H1 (cell line): Measurements from ENCODE around the gene SAXO1. TPM values are rescaled to one million over a fixed set of nuclear protein-coding genes. Genes with fewer than 3 reads are reported as not detected.

Experiments
- BRCA1 ChIP-seq: IDR thresholded peaks from 2 replicates; pipeline ENCODE4 v1.6.1; 2012; ENCODE audit warnings: low read depth, low read length, improper control_type of control experiment
- CTCF ChIP-seq, 3 experiments: IDR thresholded peaks; 1 replicate in 2 of 3; 2 replicates in 1 of 3; pipeline versions ENCODE4 v1.5.1 to v1.6.1; 2011; ENCODE audit warnings: low read length in 3 of 3, mild to moderate bottlenecking in 3 of 3, inconsistent platforms in 2 of 3, low read depth in 1 of 3, moderate library complexity in 1 of 3; ENCODE audit not compliant: insufficient read depth in 1 of 3; ENCODE audit errors: control extremely low read depth in 1 of 3
- SP1 ChIP-seq: IDR thresholded peaks from 2 replicates; pipeline ENCODE4 v1.6.1; 2011; ENCODE audit warnings: low read depth, low read length
- TAF7 ChIP-seq: optimal IDR thresholded peaks from 2 replicates; pipeline ENCODE3; 2011; ENCODE audit warnings: low read depth, mild to moderate bottlenecking, inconsistent platforms, low read length, moderate library complexity, borderline replicate concordance
- TBP ChIP-seq: IDR thresholded peaks from 2 replicates; pipeline ENCODE4 v1.6.1; 2011; ENCODE audit warnings: low read depth, low read length, improper control_type of control experiment
- polyA plus RNA-seq, 7 experiments: library from polyadenylated mRNA; depleted of rRNA in 3 of 7; stranded (reverse) in 5 of 7; unstranded in 2 of 7; fragments of >200 nt in 5 of 7; fragments of 200-250 nt in 2 of 7; gene quantifications; 1 replicate in 5 of 7; 2 replicates in 1 of 7; 4 replicates in 1 of 7; pipeline versions ENCODE4 v1.2.1 to v1.2.3, GENCODE V29; 2011 to 2013; ENCODE audit warnings: missing spikeins in 2 of 7, mixed read lengths in 2 of 7
- total RNA-seq: library from RNA; stranded (reverse); fragmentation: NEBNext Ultra II Directional; extraction: Animal tissue kit (Norgen Biotek cat#: 25700); gene quantifications from 2 replicates; pipeline ENCODE4 v1.2.1, GENCODE V29; 2021
- TF ChIP-seq, protein P1 (sequence below): fragments of 300-600 bp; sonication (generic); IDR thresholded peaks from 2 replicates; pipeline ENCODE4 v1.7.1; 2012; ENCODE audit warnings: low read length, moderate library complexity, mild to moderate bottlenecking, inconsistent platforms; ENCODE audit not compliant: insufficient replicate concordance
- TF ChIP-seq, protein P2 (sequence below): IDR thresholded peaks from 2 replicates; pipeline ENCODE4 v1.6.1; 2011; ENCODE audit warnings: low read depth, mild to moderate bottlenecking, low read length; ENCODE audit not compliant: insufficient read depth

The SAXO1 gene
- total and polyA plus RNA-seq, 2 of the 8 experiments (the other 6 are each of a cell fraction or from before 2014, with no cell fraction given) = 0.11 to 0.20 TPM

DNA sequence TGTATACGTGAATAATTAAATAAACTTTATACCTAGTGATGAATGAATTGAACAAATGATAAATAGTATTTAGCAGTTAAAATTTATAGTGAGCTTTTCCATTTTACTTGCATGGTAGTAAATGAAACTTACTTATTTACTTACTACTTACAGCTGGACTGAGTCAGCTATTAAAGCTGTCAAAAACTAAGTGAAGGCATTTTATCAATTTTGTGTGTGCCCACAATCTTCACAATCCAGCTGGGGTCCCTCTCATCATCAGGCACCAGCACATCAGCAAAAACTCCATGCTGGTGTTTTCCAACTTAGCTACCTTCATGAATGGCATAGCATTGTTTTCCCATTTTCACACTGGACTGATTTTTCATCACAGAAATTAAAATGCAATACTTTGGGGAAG is 81.1 kb downstream of the SAXO1 start (continued):
- TF ChIP-seq, protein P1, sequence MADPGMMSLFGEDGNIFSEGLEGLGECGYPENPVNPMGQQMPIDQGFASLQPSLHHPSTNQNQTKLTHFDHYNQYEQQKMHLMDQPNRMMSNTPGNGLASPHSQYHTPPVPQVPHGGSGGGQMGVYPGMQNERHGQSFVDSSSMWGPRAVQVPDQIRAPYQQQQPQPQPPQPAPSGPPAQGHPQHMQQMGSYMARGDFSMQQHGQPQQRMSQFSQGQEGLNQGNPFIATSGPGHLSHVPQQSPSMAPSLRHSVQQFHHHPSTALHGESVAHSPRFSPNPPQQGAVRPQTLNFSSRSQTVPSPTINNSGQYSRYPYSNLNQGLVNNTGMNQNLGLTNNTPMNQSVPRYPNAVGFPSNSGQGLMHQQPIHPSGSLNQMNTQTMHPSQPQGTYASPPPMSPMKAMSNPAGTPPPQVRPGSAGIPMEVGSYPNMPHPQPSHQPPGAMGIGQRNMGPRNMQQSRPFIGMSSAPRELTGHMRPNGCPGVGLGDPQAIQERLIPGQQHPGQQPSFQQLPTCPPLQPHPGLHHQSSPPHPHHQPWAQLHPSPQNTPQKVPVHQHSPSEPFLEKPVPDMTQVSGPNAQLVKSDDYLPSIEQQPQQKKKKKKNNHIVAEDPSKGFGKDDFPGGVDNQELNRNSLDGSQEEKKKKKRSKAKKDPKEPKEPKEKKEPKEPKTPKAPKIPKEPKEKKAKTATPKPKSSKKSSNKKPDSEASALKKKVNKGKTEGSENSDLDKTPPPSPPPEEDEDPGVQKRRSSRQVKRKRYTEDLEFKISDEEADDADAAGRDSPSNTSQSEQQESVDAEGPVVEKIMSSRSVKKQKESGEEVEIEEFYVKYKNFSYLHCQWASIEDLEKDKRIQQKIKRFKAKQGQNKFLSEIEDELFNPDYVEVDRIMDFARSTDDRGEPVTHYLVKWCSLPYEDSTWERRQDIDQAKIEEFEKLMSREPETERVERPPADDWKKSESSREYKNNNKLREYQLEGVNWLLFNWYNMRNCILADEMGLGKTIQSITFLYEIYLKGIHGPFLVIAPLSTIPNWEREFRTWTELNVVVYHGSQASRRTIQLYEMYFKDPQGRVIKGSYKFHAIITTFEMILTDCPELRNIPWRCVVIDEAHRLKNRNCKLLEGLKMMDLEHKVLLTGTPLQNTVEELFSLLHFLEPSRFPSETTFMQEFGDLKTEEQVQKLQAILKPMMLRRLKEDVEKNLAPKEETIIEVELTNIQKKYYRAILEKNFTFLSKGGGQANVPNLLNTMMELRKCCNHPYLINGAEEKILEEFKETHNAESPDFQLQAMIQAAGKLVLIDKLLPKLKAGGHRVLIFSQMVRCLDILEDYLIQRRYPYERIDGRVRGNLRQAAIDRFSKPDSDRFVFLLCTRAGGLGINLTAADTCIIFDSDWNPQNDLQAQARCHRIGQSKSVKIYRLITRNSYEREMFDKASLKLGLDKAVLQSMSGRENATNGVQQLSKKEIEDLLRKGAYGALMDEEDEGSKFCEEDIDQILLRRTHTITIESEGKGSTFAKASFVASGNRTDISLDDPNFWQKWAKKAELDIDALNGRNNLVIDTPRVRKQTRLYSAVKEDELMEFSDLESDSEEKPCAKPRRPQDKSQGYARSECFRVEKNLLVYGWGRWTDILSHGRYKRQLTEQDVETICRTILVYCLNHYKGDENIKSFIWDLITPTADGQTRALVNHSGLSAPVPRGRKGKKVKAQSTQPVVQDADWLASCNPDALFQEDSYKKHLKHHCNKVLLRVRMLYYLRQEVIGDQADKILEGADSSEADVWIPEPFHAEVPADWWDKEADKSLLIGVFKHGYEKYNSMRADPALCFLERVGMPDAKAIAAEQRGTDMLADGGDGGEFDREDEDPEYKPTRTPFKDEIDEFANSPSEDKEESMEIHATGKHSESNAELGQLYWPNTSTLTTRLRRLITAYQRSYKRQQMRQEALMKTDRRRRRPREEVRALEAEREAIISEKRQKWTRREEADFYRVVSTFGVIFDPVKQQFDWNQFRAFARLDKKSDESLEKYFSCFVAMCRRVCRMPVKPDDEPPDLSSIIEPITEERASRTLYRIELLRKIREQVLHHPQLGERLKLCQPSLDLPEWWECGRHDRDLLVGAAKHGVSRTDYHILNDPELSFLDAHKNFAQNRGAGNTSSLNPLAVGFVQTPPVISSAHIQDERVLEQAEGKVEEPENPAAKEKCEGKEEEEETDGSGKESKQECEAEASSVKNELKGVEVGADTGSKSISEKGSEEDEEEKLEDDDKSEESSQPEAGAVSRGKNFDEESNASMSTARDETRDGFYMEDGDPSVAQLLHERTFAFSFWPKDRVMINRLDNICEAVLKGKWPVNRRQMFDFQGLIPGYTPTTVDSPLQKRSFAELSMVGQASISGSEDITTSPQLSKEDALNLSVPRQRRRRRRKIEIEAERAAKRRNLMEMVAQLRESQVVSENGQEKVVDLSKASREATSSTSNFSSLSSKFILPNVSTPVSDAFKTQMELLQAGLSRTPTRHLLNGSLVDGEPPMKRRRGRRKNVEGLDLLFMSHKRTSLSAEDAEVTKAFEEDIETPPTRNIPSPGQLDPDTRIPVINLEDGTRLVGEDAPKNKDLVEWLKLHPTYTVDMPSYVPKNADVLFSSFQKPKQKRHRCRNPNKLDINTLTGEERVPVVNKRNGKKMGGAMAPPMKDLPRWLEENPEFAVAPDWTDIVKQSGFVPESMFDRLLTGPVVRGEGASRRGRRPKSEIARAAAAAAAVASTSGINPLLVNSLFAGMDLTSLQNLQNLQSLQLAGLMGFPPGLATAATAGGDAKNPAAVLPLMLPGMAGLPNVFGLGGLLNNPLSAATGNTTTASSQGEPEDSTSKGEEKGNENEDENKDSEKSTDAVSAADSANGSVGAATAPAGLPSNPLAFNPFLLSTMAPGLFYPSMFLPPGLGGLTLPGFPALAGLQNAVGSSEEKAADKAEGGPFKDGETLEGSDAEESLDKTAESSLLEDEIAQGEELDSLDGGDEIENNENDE = no peak
- no peak for TF ChIP-seq BRCA1
- TF ChIP-seq, protein P2, sequence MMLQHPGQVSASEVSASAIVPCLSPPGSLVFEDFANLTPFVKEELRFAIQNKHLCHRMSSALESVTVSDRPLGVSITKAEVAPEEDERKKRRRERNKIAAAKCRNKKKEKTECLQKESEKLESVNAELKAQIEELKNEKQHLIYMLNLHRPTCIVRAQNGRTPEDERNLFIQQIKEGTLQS = no peak
- no peak for TF ChIP-seq CTCF (IDR thresholded peaks at IDR 0.05; ENCODE audit: control extremely low read depth in 1 of 3, insufficient read depth in 1 of 3, low read depth in 1 of 3, low read length in 3 of 3)
- TF ChIP-seq TBP = no peak
- TF ChIP-seq SP1 = no peak
- TF ChIP-seq TAF7 = no peak
